Measurements from ENCODE around the gene RBPJ. TPM values are rescaled to one million over a fixed set of nuclear protein-coding genes. Genes with fewer than 3 reads are reported as not detected.

RBPJ gene
- total and polyA plus RNA-seq, 2 of the 8 experiments (the other 6 are each of a cell fraction or from before 2014, with no cell fraction given) = 65.5 to 217 TPM

GRCh38 chr4:26361297-26361696, 40.5 kb downstream of the RBPJ start:
- no peaks in the 10 kb centered on the region for H3K36me3 ChIP-seq (ENCODE audit: control insufficient read depth in 2 of 4, insufficient read depth in 4 of 4, low read length in 3 of 4)
- no peak overlapping the region for H2AFZ ChIP-seq (ENCODE audit: low read length)
- no peak overlapping the region for H3K23ac ChIP-seq (ENCODE audit: insufficient read length)
- no peak overlapping the region for H4K91ac ChIP-seq (replicated peaks; ENCODE audit: insufficient read length, low read length)
- H4K8ac ChIP-seq (ENCODE audit: extremely low read depth, insufficient read depth, low read length) = no peak overlapping the region
- no peak overlapping the region for H3K18ac ChIP-seq (ENCODE audit: extremely low read depth, low read length)
- H3K56ac ChIP-seq (replicated peaks; ENCODE audit: insufficient read length, low read depth, low read length) = no peak overlapping the region
- peaks cover 29 to 100% of the 10 kb centered on the region in 2 experiments for H3K79me2 ChIP-seq (ENCODE audit: control insufficient read depth in 1 of 2, insufficient read depth in 2 of 2, low read length in 2 of 2)
- peaks cover 2% of the 10 kb centered on the region; the same call in 1 of the 2 replicates for H3K23me2 ChIP-seq (ENCODE audit: low read depth, low read length)
- H2BK12ac ChIP-seq (ENCODE audit: low read depth, low read length) = no peak overlapping the region
- WGBS, 2 experiments (ENCODE audit: extremely low coverage in 1 of 2, insufficient coverage in 1 of 2, insufficient read length in 1 of 2, insufficient replicate concordance in 2 of 2, low coverage in 1 of 2, low lambda C conversion rate in 2 of 2, missing lambda C conversion rate in 1 of 2) = 85% methylated on average over 2 of the region's 2 CpGs; no CpG with 5 or more reads in 1 of the 2 experiments
- H3K9me3 ChIP-seq (ENCODE audit: insufficient read depth in 2 of 2, low read depth in 1 of 2, low read length in 1 of 2) = no peaks in the 10 kb centered on the region
- DNase-seq (ENCODE audit: low read depth in 1 of 2, low spot score in 2 of 2) = no peak
- no peak overlapping the region for H3K4ac ChIP-seq (replicated peaks; ENCODE audit: insufficient read length, low read depth, low read length)
- no peak overlapping the region for H2BK15ac ChIP-seq (ENCODE audit: low read length)
- no peak for FAIRE-seq
- ChIA-PET POLR2A (ENCODE audit: partially characterized antibody) (interaction anchor here (0.8 to 1.0 kb wide), 2 partner anchors 10 to 18 kb away, joined by 3 read pairs; no protein-coding TSS in a partner anchor), CTCF (ENCODE audit: partially characterized antibody) (interaction anchor here (0.8 to 3.2 kb wide), 3 partner anchors 11 to 31 kb away, joined by 3 to 18 read pairs (median 3); no protein-coding TSS in a partner anchor)
- peaks cover 9 to 30% of the 10 kb centered on the region in 2 experiments for H4K20me1 ChIP-seq (replicated peaks in 1 of 2; ENCODE audit: control insufficient read depth in 1 of 2, insufficient read depth in 2 of 2, low read length in 2 of 2)
- no peak overlapping the region for H2BK120ac ChIP-seq (replicated peaks; ENCODE audit: low read depth, low read length)
- no peak overlapping the region for H3K4me2 ChIP-seq (ENCODE audit: insufficient read depth in 1 of 2, low read depth in 2 of 2, low read length in 2 of 2)
- H3K14ac ChIP-seq (ENCODE audit: insufficient read length) = no peak overlapping the region
- H2BK5ac ChIP-seq (ENCODE audit: low read depth, low read length) = no peak overlapping the region
- H2BK20ac ChIP-seq (ENCODE audit: low read length) = no peak overlapping the region
- H2AK5ac ChIP-seq (ENCODE audit: low read depth, low read length) = no peak overlapping the region
- H3K4me1 ChIP-seq (replicated peaks in 1 of 4; ENCODE audit: control insufficient read depth in 3 of 4, insufficient read depth in 4 of 4, low read length in 3 of 4) = peaks cover 0 to 9% (median 4%) of the 10 kb centered on the region in 4 experiments; a peak in 3 of 7 replicates
- H3K79me1 ChIP-seq (ENCODE audit: low read depth, low read length) = no peaks in the 10 kb centered on the region; the same call in none of the 2 replicates
- no peak overlapping the region for H3K27ac ChIP-seq (ENCODE audit: low read depth, low read length)
- H3K27me3 ChIP-seq (replicated peaks in 1 of 4; ENCODE audit: control insufficient read depth in 3 of 4, extremely low read depth in 1 of 4, insufficient read depth in 3 of 4, low read length in 3 of 4) = no peaks in the 10 kb centered on the region
- no peak overlapping the region for H3K9ac ChIP-seq (replicated peaks in 1 of 4; ENCODE audit: extremely low read depth in 1 of 4, low read depth in 3 of 4, low read length in 3 of 4)
- H3K4me3 ChIP-seq (ENCODE audit: extremely low read depth in 1 of 4, insufficient read depth in 2 of 4, low read depth in 3 of 4, low read length in 4 of 4) = no peak overlapping the region
- no peak overlapping the region for H4K5ac ChIP-seq (ENCODE audit: insufficient read length, low read depth, low read length)
- no peak for TF ChIP-seq SIRT6 (IDR thresholded peaks at IDR 0.05; ENCODE audit: low read length)
- TF ChIP-seq, protein P1, sequence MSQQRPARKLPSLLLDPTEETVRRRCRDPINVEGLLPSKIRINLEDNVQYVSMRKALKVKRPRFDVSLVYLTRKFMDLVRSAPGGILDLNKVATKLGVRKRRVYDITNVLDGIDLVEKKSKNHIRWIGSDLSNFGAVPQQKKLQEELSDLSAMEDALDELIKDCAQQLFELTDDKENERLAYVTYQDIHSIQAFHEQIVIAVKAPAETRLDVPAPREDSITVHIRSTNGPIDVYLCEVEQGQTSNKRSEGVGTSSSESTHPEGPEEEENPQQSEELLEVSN (IDR thresholded peaks at IDR 0.05) = no peak
- TF ChIP-seq KDM5A (IDR thresholded peaks at IDR 0.05; ENCODE audit: low read length) = no peak
- TF ChIP-seq JUN (IDR thresholded peaks at IDR 0.05; ENCODE audit: low read depth, low read length) = no peak
- TF ChIP-seq CTBP2 (IDR thresholded peaks at IDR 0.05; ENCODE audit: borderline replicate concordance, insufficient read depth, insufficient read length, low read length) = no peak
- no peak for TF ChIP-seq RNF2 (IDR thresholded peaks at IDR 0.05; ENCODE audit: borderline replicate concordance, low read depth, low read length, missing control alignments, poor library complexity, severe bottlenecking)
- TF ChIP-seq KDM4A (IDR thresholded peaks at IDR 0.05; ENCODE audit: low read depth, low read length, severe bottlenecking) = no peak
- TF ChIP-seq YY1 (IDR thresholded peaks at IDR 0.05; ENCODE audit: low read depth, low read length) = no peak
- TF ChIP-seq CHD2 (IDR thresholded peaks at IDR 0.05; ENCODE audit: low read length) = no peak
- no peak for TF ChIP-seq SIN3A (conservative IDR thresholded peaks at IDR 0.05 in 1 of 2, IDR thresholded peaks at IDR 0.05 in 1 of 2; ENCODE audit: low read depth in 1 of 2, low read length in 2 of 2)
- TF ChIP-seq BRCA1 (IDR thresholded peaks at IDR 0.05; ENCODE audit: low read depth, low read length) = no peak
- no peak for TF ChIP-seq MAFK (IDR thresholded peaks at IDR 0.05; ENCODE audit: low read depth, low read length)
- TF ChIP-seq TCF12 (IDR thresholded peaks at IDR 0.05; ENCODE audit: low read depth, low read length) = no peak

Data from H1 (cell line).